ENCODE data around the gene KIAA0513.

KIAA0513 gene

GRCh38 chr16:85092309-85092708, 64.7 kb downstream of the KIAA0513 start:
- DNase-seq = no peak

- no peak for DNase-seq
Observed at GRCh38 chr16:85092851-85093250, 65.3 kb downstream of the KIAA0513 start.

DNA sequence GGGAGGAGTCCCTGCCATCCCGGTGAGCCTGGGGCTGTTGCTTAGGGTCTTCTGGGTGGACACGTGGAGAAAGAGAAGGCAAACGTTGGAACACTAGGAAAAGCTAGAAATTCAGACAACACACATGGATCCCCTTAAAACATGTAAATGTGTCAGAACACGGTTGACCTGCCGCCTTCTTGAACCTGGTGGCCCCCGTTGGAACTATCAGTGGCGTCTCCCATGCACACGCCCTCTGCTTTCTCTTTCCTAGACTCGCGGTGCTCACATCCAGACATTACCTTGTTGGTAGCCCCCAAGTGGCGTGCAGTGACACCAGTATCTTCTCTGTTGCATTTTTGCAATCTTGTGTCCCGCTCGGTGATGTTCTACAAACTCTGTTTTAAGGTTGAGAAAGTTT, 66.1 kb downstream of the KIAA0513 start:
- DNase-seq = no peak

GRCh38 chr16:85094176-85094805, 66.7 kb downstream of the KIAA0513 start:
- no peak for DNase-seq

DNA sequence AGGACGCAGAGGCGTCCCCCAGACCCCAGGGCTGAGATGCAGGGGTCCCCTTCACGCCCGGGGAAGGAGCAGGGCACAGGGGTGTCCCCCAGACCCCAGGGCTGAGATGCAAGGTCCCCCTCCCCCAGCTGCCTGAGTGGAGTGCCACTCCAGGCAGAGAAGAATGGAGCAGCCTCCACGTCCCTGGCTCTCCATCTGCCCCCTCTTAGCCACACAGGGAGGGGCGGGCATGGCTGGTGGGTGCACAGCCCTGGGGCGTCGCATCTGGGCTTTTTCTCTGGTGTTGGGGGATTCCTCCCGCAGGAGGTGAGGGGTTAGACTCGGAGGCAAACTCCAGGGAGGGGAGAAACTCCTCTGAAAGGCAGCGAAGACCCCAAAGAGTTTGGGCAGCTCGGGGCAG, 67.2 kb downstream of the KIAA0513 start:
- no peak for DNase-seq

DNA sequence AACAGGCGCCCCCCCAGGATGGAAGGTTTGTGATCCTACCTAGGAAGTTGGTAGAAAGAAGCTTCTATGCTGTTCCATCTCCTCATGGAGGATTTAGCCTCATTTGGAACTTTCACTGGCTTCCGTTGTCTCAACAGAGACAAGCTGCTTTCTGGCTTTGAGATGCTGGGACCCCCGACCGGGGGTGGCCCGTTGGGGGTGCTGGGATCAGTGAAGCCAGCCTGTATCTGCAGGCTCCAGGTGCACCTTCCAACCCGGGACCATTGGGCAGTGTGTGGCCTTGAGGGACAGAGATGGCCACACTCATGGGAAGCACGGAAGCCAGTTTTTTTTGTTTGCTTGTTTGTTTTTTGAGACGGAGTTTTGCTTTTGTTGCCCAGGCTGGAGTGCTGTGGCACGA, 69.3 kb downstream of the KIAA0513 start:
- no peak for DNase-seq

GRCh38 chr16:85098565-85098964, 71.0 kb downstream of the KIAA0513 start:
- DNase-seq = no peak

- DNase-seq = no peak
Observed at GRCh38 chr16:85100265-85100664, 72.7 kb downstream of the KIAA0513 start.

DNA sequence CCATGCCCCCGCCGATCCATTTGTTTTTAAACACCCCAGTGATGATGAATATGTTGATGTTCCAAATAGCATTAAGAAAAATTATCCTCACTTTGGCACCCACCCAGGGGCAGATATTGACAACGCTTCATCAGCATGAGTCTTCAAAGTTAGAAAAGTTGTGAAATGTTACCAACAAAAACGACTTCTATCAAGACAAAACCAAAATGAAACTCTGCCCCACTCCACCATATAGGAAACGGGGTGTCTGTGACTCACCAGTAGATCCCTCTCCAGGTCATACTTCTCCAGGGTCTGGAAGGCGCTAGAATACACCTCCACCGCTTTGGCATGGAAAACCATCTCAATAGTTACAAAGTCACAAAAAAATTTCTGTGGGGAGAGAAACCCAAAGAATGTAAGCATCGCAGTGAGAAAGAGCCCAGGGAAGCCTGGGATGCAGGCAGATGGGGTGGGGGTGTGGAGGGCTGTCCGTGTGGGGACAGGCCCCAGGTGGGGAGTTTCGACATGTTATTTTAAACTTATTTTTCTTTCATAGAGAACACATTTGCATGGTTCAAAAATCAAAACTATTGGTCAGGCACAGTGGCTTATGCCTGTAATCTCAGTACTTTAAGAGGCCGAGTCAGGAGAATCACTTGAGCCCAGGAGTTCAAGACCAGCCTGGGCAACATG, 74.5 kb downstream of the KIAA0513 start:
- DNase-seq = no peak

GRCh38 chr16:85103114-85104079, 75.8 kb downstream of the KIAA0513 start:
- no peak for DNase-seq

- no peak for DNase-seq
Observed at GRCh38 chr16:85104147-85104546, 76.6 kb downstream of the KIAA0513 start.

DNA sequence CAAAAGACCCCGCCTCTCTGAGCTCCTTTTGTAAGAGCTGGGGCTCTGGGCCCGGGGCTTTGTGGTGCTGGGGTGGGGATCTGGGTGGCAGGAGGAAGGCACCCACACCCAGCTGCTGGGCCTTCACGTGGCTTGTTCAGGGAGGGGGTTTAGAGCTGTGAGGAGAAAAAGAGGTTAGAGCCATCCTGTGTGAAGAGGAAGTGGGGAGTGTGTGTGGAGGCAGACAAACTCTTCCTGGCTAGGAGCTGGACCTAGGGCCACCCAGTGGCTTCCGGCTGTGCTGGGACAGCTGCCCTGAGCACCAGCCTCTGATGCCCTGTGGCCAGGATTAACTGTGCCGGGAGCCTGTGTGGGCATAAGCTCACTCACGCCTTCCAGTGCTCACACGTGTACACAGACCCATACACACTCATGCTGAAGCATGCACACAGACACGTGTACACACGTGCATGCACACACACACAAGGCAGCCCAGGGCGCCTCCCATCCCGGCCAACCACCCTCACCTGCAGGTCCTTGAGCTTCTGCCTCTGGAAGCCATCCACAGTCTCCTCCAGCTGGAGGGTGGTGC, 77.3 kb downstream of the KIAA0513 start:
- DNase-seq = no peak

DNA sequence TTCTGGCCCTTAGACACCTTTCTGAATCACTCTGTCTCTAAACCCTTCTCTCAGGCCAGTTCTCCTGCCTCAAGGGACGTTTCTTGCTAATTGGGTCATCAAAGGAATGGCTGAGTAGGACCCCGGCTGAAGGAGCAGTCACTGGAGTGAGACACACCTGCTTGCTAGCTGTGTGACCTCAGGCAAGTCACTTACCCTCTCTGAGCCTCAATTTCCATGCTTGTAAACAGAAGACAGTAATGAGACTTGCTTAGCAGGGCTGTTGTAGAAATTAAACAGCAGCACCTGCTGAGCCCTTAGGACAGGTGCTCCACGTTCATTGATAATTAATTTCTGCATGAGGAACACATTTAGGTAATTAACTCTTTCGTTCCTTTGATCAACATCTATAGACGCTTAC, 77.9 kb downstream of the KIAA0513 start:
- DNase-seq = peak; percentile 20

DNA sequence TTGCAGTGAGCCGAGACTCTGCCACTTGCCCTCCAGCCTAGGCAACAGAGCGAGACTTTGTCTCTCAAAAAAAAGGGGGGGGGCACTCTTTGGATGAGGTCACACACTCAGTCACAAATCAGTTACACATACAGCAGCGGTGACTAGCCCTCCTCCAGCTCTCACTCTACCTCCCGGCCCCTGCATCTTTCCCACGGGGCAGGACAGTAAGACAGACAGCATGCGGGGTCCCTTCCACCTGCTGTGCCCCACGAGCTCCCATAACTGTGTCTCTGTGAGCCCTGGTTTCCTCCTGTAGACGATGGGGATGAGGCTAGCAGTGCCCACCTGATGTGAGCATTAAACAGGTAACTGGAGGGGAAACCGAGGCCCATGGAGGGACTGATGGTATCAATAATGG, 79.5 kb downstream of the KIAA0513 start:
- DNase-seq = no peak

DNA sequence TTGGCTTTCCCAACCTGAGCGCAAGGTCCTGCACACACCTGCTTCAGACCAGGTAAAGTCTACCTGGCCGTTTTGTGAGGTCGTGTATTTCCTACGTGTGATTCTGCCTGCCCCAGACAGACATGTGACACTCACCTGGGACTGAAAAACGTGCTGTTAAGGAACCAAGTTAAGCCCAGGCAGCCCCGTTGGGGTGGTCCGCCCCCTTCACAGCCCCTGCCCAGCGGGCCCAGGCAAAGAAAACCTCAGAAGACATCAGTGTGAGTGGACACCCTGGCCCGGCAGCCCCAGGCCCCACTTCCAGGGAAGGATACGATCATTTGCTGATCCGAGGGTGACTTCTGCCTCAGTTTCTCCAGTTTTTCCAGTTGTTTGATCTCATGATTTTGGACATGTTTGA, 79.9 kb downstream of the KIAA0513 start:
- DNase-seq = no peak

DNA sequence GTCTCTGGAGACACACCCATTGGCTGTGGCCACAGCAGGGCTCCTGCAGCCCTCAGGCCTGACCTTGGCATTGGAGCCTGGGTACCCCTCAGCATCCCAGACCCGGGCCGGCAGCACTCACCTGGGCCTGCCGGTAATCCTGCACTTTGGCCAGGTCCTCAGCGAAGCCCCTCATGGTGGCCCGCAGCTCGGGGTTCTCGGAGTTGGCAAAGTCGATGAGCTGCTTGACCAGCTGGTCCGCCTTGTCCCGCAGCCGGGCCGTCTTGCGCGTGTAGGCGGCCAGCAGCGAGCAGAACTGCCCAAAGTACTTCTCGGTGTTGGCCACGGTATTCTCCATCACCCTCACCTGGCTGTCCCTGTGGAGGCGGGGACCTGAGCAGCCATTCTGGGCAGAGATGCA, 82.5 kb downstream of the KIAA0513 start:
- DNase-seq = no peak

DNA sequence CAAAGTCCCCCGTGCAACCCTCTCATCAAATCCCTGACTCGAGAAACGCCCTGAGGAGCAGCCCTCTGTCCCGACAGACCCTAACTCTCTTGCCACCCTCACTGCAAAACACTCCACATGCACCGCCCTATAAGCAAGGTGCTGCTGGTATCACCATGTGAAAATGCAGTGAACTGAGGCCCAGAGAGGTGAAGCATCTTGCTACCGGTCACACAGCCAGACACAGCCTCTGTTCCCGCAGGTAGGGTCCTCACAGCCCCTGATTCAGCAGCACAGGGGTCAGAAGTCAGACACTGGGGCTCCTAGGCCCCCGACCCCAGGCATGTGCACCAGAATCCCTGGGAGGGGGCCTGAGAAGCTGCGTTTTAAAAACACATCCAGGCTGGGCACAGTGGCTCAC, 83.6 kb downstream of the KIAA0513 start:
- DNase-seq = no peak

DNA sequence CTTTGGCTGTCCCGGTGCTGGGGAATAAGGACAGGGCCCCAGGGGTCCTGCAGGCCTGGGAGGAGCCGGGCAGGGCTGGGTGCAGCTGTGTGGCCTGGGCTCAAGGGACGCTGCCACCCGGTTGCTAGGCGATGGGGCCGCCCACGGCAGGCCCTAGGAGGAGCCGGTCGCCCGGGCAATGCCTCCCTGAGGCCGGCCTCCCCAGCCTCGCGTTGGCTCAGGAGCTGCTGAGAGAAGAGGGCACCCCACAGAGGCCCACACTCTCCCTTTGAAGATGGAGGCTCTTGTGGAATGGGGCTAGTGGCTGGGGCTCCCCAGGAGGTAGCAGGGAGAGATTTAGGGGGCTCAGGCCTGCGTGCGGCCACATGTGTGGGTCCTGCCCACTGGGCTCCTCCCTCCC, 84.8 kb downstream of the KIAA0513 start, which contains the start of gene CIBAR2:
Gene CIBAR2, minus strand, starts transcription at position 109 of the 400 bp plus-strand sequence. CDS start 120 bp downstream, outside the sequence.
- DNase-seq = peak; percentile 47

DNA sequence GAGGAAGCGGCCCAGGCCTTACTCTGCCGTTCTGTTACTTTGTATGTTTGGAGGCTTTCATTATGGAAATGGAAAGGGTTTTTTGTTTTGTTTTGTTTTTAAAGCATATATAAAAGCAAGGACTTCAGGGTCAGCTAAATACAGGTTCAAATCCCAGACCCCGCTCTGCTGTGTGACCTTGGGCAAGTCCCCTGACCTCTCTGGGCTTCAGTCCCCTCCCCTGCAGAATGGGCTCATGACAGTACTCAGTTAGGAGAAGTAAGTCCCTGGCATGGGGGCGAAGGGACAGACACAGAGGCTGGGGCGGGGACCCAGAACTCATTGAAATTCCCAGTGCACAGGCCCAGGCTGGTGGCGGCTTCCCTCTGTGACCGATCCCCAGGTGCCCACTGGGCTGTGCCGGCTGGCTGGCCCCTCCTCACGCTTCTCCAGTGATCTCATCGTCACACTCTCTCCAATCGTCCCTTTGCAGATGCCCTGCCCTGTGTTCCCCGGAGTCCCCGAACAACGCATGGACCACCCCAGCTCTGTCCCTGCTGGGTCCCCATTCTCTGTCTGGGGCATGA, 85.7 kb downstream of the KIAA0513 start:
- DNase-seq = no peak

DNA sequence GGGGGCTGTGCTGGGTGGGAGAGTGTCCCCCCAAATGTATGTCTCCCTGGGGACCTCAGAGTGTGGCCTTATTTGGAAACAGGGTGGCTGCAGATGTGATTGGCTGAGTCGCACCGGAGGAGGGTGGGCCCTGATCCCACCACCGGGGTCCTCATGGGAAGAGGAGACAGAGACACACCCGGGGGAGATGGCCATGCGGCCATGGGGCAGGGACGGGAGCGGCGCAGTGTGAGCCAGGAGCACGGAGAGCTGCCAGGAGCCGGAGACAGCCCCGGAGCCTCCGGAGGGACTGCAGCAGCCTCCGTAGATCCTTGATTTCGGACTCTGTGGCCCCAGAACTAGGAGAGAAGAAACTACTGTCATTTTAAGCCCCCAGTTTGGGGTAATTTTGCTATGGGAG, 86.3 kb downstream of the KIAA0513 start:
- no peak for DNase-seq

DNA sequence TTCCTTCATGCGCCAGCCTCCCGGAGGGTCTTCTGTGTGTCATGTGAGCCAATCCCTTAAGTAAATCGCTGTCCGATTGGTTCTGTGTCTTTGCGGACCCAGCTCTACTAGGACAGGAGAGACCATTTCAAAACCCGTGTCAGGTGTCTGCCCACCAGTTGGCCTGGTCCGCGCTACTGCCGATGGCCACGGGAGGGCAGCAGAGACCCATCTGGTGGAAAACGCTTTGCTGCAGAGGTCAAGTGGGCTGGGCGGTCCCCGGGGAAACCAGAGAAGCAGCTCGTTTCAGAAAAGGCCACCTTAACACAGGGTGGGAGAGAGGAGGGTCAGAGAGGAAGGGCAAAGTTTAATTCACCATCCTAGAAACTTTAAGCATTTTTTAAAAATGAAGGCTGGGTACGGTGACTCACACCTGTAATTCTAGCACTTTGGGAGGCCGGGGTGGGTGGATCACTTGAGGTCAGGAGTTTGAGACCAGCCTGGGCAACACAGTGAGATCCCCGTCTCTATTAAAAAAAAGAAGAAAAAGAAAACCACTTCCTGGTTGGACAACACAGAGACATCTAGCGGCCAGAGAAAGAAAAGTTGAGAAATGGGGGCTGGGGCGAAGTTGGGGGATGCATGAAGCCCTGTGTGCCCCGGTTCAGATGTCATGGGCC, 87.4 kb downstream of the KIAA0513 start:
- DNase-seq = peak; percentile 77

DNA sequence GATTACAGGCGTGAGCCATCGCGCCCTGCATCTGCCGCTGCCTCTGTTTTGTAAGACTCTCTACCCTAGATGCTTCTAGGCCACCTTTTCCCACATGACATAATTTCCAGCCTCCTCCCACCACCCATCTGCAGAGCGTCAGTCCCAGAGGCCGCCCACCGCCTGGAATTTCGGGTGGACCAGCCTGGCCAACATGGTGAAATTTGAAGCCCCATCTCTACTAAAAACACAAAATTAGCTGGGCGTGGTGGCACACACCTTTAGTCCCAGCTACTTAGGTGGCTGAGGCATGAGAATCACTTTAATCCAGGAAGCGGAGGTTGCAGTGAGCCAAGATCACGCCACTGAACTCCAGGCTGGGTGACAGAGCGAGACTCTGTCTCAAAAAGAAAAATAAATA, 89.8 kb downstream of the KIAA0513 start:
- no peak for DNase-seq

DNA sequence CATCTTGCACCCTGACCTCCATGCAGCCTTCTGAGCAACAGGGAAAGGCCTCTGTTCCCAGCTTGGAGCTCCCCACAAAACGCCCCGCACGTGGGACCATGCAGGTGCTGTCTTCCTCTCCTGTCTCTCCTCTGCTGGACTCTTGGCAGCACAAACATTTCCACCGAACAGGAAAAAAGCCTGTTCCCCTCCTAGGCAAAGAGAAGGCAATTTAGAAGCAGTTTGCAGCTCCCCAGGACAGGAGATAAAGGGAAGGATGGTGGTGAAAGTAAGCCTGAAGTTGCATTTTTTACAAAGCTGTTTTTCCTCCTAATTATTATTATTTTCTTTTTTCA, 92.4 kb downstream of the KIAA0513 start:
- no peak for DNase-seq

All from NCI-H1436 (cell line).